Non-pigmented ciliary epithelial cell (primary cell): Measurements from ENCODE around the gene PLEKHS1.
"Not testable (repeated sequence)": the region's sequence is repeated elsewhere in the genome, so short reads cannot be mapped to it uniquely, and the experiment has no call there.

ENCODE experiments used
- DNase-seq: peaks from one replicate; pipeline ENCODE4 v3.0.0-alpha.2; 2010; ENCODE audit warnings: low read depth

PLEKHS1 gene

GRCh38 chr10:113740850-113741249 is 10.6 kb upstream of the PLEKHS1 start:
- DNase-seq, result no peak

- no peak for DNase-seq
Measured at GRCh38 chr10:113742466-113742865, 9.0 kb upstream of the PLEKHS1 start.

- no peak for DNase-seq
Measured at GRCh38 chr10:113743594-113743993, 7.9 kb upstream of the PLEKHS1 start.

- no peak for DNase-seq
Measured at GRCh38 chr10:113745374-113745773, 6.1 kb upstream of the PLEKHS1 start.

GRCh38 chr10:113746217-113746957 is 5.1 kb upstream of the PLEKHS1 start:
- DNase-seq, result peak; percentile 22

- no peak for DNase-seq
Measured at GRCh38 chr10:113752553-113752952, 1.1 kb downstream of the PLEKHS1 start.

- no peak for DNase-seq
Measured at GRCh38 chr10:113753020-113753692, 1.7 kb downstream of the PLEKHS1 start.

GRCh38 chr10:113754125-113754524 is 2.6 kb downstream of the PLEKHS1 start:
- no peak for DNase-seq

- DNase-seq, result no peak
Measured at GRCh38 chr10:113754768-113755167, 3.3 kb downstream of the PLEKHS1 start.

GRCh38 chr10:113756940-113757543 is 5.6 kb downstream of the PLEKHS1 start:
- no peak for DNase-seq

GRCh38 chr10:113762083-113762482 is 10.6 kb downstream of the PLEKHS1 start:
- no peak for DNase-seq

GRCh38 chr10:113764582-113764981 is 13.1 kb downstream of the PLEKHS1 start:
- no peak for DNase-seq

- DNase-seq, result no peak
Measured at GRCh38 chr10:113765910-113766309, 14.4 kb downstream of the PLEKHS1 start.

- DNase-seq, result no peak
Measured at GRCh38 chr10:113767222-113767621, 15.7 kb downstream of the PLEKHS1 start.

GRCh38 chr10:113770346-113770745 is 18.9 kb downstream of the PLEKHS1 start:
- DNase-seq, result no peak

- DNase-seq, result not testable (repeated sequence)
Measured at GRCh38 chr10:113771131-113771530, 19.6 kb downstream of the PLEKHS1 start.

- DNase-seq, result no peak
Measured at GRCh38 chr10:113775686-113776294, 24.3 kb downstream of the PLEKHS1 start.

- DNase-seq, result no peak
Measured at GRCh38 chr10:113776553-113776952, 25.1 kb downstream of the PLEKHS1 start.

- DNase-seq, result no peak
Measured at GRCh38 chr10:113780681-113781250, 29.3 kb downstream of the PLEKHS1 start.

GRCh38 chr10:113782367-113782766 is 30.9 kb downstream of the PLEKHS1 start:
- DNase-seq, result no peak

GRCh38 chr10:113782986-113783704 is 31.7 kb downstream of the PLEKHS1 start:
- DNase-seq, result no peak

- DNase-seq, result peak; percentile 87
Measured at GRCh38 chr10:113788604-113789083, 37.2 kb downstream of the PLEKHS1 start.
